Spleen (tissue), 7 donors: ENCODE measurements around the gene MCF2L.

ENCODE experiments used
- POLR2A ChIP-seq, 3 donors: fragments of 450-650 bp; IDR thresholded peaks; one replicate each; pipeline ENCODE4 v1.5.1; 2017; ENCODE audit warnings: antibody characterized with exemption in 3 of 3, mild to moderate bottlenecking in 1 of 3
- POLR2AphosphoS5 ChIP-seq, 3 donors: sonication (generic); formaldehyde crosslinking; IDR thresholded peaks; one replicate each; pipeline ENCODE4 v1.5.1; 2017; ENCODE audit warnings: antibody characterized with exemption in 3 of 3
- TF ChIP-seq, protein P1 (sequence below), 11 experiments: fragments of 200-600 bp in 7 of 11; fragments of 450-650 bp in 4 of 11; sonication (generic) in 4 of 11; IDR thresholded peaks in 8 of 11; conservative IDR thresholded peaks in 3 of 11; 1 replicate in 7 of 11; 2 replicates in 4 of 11; pipeline versions ENCODE4 v1.4.0 to v1.8.0; 2016 to 2021; ENCODE audit warnings: antibody characterized with exemption in 11 of 11, inconsistent platforms in 4 of 11, mild to moderate bottlenecking in 1 of 11
- donor health status: DM: no; HTN: no; CAD: no; lungs with moderate emphysema.
- donor health status: DM: no; HTN: no; CAD: no.
- donor health status: DM: no; HTN: no; CAD: no.

DNA sequence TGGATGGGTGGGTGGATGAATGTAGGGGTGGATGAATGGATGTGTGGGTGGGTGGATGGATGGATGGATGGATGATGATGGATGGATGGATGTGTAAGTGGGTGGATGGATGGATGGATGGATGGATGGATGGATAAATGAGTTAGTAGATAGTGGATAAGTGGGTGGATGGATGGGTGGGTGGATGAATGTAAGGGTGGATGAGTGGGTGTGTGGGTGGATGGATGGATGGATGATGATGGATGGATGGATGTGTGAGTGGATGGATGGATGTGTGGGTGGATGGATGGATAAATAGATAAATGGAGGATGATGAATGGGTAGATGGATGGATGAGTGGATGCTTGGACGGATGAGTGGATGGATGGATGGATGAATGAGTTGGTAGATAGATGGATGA lies 3.2 kb downstream of the MCF2L start:
- TF ChIP-seq POLR2A (IDR thresholded peaks at IDR 0.05) = no peak
- TF ChIP-seq, protein P1, sequence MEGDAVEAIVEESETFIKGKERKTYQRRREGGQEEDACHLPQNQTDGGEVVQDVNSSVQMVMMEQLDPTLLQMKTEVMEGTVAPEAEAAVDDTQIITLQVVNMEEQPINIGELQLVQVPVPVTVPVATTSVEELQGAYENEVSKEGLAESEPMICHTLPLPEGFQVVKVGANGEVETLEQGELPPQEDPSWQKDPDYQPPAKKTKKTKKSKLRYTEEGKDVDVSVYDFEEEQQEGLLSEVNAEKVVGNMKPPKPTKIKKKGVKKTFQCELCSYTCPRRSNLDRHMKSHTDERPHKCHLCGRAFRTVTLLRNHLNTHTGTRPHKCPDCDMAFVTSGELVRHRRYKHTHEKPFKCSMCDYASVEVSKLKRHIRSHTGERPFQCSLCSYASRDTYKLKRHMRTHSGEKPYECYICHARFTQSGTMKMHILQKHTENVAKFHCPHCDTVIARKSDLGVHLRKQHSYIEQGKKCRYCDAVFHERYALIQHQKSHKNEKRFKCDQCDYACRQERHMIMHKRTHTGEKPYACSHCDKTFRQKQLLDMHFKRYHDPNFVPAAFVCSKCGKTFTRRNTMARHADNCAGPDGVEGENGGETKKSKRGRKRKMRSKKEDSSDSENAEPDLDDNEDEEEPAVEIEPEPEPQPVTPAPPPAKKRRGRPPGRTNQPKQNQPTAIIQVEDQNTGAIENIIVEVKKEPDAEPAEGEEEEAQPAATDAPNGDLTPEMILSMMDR (IDR thresholded peaks at IDR 0.05 in 8 of 11, conservative IDR thresholded peaks at IDR 0.05 in 3 of 11) = no peak
- TF ChIP-seq POLR2AphosphoS5 (IDR thresholded peaks at IDR 0.05) = no peak
